Upper lobe of left lung (tissue), 6 donors: Measurements from ENCODE around the gene FASTKD2. TPM values are rescaled to one million over a fixed set of nuclear protein-coding genes. Genes with fewer than 3 reads are reported as not detected.
"Not testable (repeated sequence)": the region's sequence is repeated elsewhere in the genome, so short reads cannot be mapped to it uniquely, and the experiment has no call there.

Experiments used
- ATAC-seq, 2 donors: fragments of 200-7000 bp; cut with Tn5 transposase; one replicate each; pipeline ENCODE4 v1.9.1; 2022; ENCODE audit warnings: mild to moderate bottlenecking in 2 of 2, moderate library complexity in 2 of 2; ENCODE audit not compliant: low FRiP score in 2 of 2
- DNase-seq, 2 donors: peaks; one replicate each; pipeline ENCODE4 v3.0.0-alpha.2; 2019 to 2020
- H3K27ac ChIP-seq, 4 donors: fragments of 200-600 bp; sonication (generic); one replicate each; pipeline ENCODE4 v1.5.1; 2016 to 2019
- H3K27me3 ChIP-seq, 4 donors: fragments of 200-600 bp; sonication (generic); one replicate each; pipeline ENCODE4 v1.5.1; 2017 to 2019
- H3K36me3 ChIP-seq, 4 donors: fragments of 200-600 bp; sonication (generic); one replicate each; pipeline ENCODE4 v1.5.1; 2016 to 2019
- H3K4me1 ChIP-seq, 4 donors: fragments of 200-600 bp; sonication (generic); one replicate each; pipeline ENCODE4 v1.5.1; 2018 to 2019
- H3K4me3 ChIP-seq, 4 donors: fragments of 200-600 bp; sonication (generic); one replicate each; pipeline ENCODE4 v1.5.1; 2017 to 2019; ENCODE audit warnings: mild to moderate bottlenecking in 2 of 4, moderate library complexity in 1 of 4
- H3K9me3 ChIP-seq, 4 donors: fragments of 200-600 bp; sonication (generic); one replicate each; pipeline ENCODE4 v1.5.1; 2018 to 2019
- EP300 ChIP-seq, 4 donors: sonication (generic); formaldehyde crosslinking; IDR thresholded peaks; one replicate each; pipeline ENCODE4 v1.5.1; 2017; ENCODE audit warnings: antibody characterized with exemption in 4 of 4, control low read depth in 2 of 4
- POLR2A ChIP-seq, 4 donors: fragments of 450-650 bp; IDR thresholded peaks; one replicate each; pipeline ENCODE4 v1.5.1; 2016 to 2017; ENCODE audit warnings: antibody characterized with exemption in 4 of 4, mild to moderate bottlenecking in 2 of 4
- POLR2AphosphoS5 ChIP-seq, 2 donors: sonication (generic); formaldehyde crosslinking; IDR thresholded peaks; one replicate each; pipeline ENCODE4 v1.5.1; 2017; ENCODE audit warnings: antibody characterized with exemption in 2 of 2
- WGBS, 2 donors: methylation state at CpG; one replicate each; pipeline ENCODE4 v1.1.5; 2017 to 2018; 5-methylcytosine and 5-hydroxymethylcytosine counted together
- total RNA-seq, 6 donors: library from RNA; depleted of rRNA in 4 of 6; stranded (reverse); fragments of >200 nt in 4 of 6; gene quantifications; one replicate each; pipeline versions ENCODE4 v1.1.0 to v1.2.1, GENCODE V29; 2016 to 2021
- TF ChIP-seq, protein P1 (sequence below), 6 experiments: fragments of 450-650 bp in 4 of 6; fragments of 200-600 bp in 2 of 6; sonication (generic) in 2 of 6; IDR thresholded peaks; one replicate each; pipeline ENCODE4 v1.5.1; 2016 to 2019; ENCODE audit warnings: antibody characterized with exemption in 6 of 6
- donor health status: DM: no; HTN: no; CAD: no; lungs with moderate emphysema.
- donor health status: DM: no; HTN: yes; CAD: no; lungs with severe emphysema.

FASTKD2 gene
- total RNA-seq, 6 donors from 2014 or later = 10.7 to 32.8 (median 21.1) TPM

- H3K4me1 ChIP-seq = peaks cover 3 to 11% (median 8%) of the 10 kb centered on the region in 4 donors
- no peak overlapping the region for H3K4me3 ChIP-seq
- no peak for TF ChIP-seq EP300 (IDR thresholded peaks at IDR 0.05)
- TF ChIP-seq, protein P1, sequence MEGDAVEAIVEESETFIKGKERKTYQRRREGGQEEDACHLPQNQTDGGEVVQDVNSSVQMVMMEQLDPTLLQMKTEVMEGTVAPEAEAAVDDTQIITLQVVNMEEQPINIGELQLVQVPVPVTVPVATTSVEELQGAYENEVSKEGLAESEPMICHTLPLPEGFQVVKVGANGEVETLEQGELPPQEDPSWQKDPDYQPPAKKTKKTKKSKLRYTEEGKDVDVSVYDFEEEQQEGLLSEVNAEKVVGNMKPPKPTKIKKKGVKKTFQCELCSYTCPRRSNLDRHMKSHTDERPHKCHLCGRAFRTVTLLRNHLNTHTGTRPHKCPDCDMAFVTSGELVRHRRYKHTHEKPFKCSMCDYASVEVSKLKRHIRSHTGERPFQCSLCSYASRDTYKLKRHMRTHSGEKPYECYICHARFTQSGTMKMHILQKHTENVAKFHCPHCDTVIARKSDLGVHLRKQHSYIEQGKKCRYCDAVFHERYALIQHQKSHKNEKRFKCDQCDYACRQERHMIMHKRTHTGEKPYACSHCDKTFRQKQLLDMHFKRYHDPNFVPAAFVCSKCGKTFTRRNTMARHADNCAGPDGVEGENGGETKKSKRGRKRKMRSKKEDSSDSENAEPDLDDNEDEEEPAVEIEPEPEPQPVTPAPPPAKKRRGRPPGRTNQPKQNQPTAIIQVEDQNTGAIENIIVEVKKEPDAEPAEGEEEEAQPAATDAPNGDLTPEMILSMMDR (IDR thresholded peaks at IDR 0.05) = no peak
- TF ChIP-seq POLR2AphosphoS5 (IDR thresholded peaks at IDR 0.05) = no peak
- TF ChIP-seq POLR2A (IDR thresholded peaks at IDR 0.05) = no peak
- H3K9me3 ChIP-seq = no peaks in the 10 kb centered on the region
- no peaks in the 10 kb centered on the region for H3K27me3 ChIP-seq
- WGBS, 2 donors = 83 to 87% methylated on average over 9 of the region's 9 CpGs
- H3K27ac ChIP-seq = no peak overlapping the region
- DNase-seq (no peak), ATAC-seq (no peak)
- no peaks in the 10 kb centered on the region for H3K36me3 ChIP-seq
These were observed 36.2 kb downstream of the FASTKD2 start for GRCh38 chr2:206801418-206802189.

- no peak for ATAC-seq
- H3K36me3 ChIP-seq = no peaks in the 10 kb centered on the region
- no peaks in the 10 kb centered on the region for H3K27me3 ChIP-seq
- no peak overlapping the region for H3K4me3 ChIP-seq
- TF ChIP-seq EP300 (IDR thresholded peaks at IDR 0.05) (no peak), POLR2A (IDR thresholded peaks at IDR 0.05) (no peak), POLR2AphosphoS5 (IDR thresholded peaks at IDR 0.05) (no peak)
- TF ChIP-seq, protein P1 (IDR thresholded peaks at IDR 0.05) = no peak
- no peaks in the 10 kb centered on the region for H3K9me3 ChIP-seq
- WGBS, 2 donors = 89 to 93% methylated on average over 7 of the region's 7 CpGs
- H3K4me1 ChIP-seq = peaks cover 3 to 10% (median 6%) of the 10 kb centered on the region in 4 donors
- DNase-seq = no peak
- no peak overlapping the region for H3K27ac ChIP-seq
These were observed 37.5 kb downstream of the FASTKD2 start for GRCh38 chr2:206802654-206803514.

DNA sequence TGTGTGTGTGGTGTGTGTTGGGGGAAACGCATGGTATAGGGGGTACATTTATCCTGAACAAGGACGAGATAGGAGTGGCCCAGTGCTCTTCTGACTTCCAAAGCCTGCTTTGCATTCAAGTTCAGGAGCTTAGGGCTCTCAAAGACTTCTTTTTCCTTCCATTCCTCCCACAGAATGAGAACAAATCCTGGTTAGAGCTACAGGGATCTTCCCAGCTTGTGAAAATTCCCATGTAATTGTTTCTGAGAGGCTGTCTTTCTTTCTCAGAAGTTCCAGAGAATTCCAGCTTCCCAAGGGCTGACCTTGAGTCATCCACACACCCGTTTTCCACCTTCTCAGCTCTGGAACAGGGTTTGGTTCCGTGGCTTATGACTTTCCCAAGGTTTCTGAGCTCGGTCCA lies 38.9 kb downstream of the FASTKD2 start:
- DNase-seq (no peak), ATAC-seq (peak in 1 of 2 donors; percentile 59)
- H3K9me3 ChIP-seq = no peaks in the 10 kb centered on the region
- H3K36me3 ChIP-seq = no peaks in the 10 kb centered on the region
- 67 to 74% methylated on average over 5 of the region's 5 CpGs for WGBS, 2 donors
- H3K27me3 ChIP-seq = no peaks in the 10 kb centered on the region
- H3K4me1 ChIP-seq = peaks cover 3 to 7% (median 6%) of the 10 kb centered on the region in 4 donors
- H3K27ac ChIP-seq = no peak overlapping the region
- TF ChIP-seq, protein P1 (IDR thresholded peaks at IDR 0.05) = no peak
- TF ChIP-seq POLR2AphosphoS5 (IDR thresholded peaks at IDR 0.05) (no peak), POLR2A (IDR thresholded peaks at IDR 0.05) (no peak), EP300 (IDR thresholded peaks at IDR 0.05) (no peak)
- H3K4me3 ChIP-seq = no peak overlapping the region

DNA sequence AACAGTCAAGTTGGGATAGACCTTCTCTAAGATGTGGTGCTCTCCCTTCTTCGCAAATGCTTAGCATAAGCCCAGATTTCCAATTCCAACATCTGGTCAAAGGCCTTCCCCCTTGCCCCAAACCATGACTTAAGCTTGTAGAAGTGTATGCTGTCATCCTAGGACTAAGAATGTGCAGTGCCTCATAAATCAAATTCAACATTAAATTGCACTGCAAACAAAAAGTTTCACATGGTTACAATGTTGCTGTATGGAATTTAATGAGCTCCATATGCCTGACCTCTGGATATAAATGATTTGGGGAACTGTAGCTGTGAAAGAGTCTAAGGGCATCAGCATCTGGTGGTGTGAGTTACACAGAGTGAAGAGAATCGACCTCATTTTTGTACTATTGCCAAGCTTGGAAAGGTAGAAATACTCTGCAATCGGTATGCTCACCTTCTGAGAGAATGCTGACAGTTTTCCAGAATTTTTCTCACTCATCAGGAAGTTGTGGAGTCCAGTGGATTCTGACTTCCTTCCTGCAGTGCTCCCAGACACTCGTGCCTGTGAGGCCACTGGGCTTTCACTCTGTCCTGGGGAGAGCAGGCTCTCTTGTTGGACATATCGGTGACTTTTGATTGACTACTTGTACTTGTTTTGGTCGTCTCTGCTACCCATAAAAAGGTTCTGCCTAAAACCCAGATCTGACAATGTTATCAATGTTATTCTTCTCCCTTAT lies 40.6 kb downstream of the FASTKD2 start:
- 60 to 62% methylated on average over 6 of the region's 6 CpGs for WGBS, 2 donors
- Histone ChIP-seq H3K27me3 (no peaks in the 10 kb centered on the region), H3K9me3 (no peaks in the 10 kb centered on the region), H3K27ac (no peak overlapping the region), H3K4me3 (no peak overlapping the region), H3K36me3 (no peaks in the 10 kb centered on the region), H3K4me1 (peaks cover 0 to 2% (median 0%) of the 10 kb centered on the region in 4 donors)
- DNase-seq = no peak
- TF ChIP-seq POLR2A (IDR thresholded peaks at IDR 0.05) = no peak
- TF ChIP-seq, protein P1 (IDR thresholded peaks at IDR 0.05) = no peak
- no peak for TF ChIP-seq EP300 (IDR thresholded peaks at IDR 0.05)
- no peak for TF ChIP-seq POLR2AphosphoS5 (IDR thresholded peaks at IDR 0.05)
- no peak for ATAC-seq

GRCh38 chr2:206807624-206808023 lies 42.2 kb downstream of the FASTKD2 start:
- not testable (repeated sequence) for H3K36me3 ChIP-seq, H3K4me1 ChIP-seq, ATAC-seq, H3K4me3 ChIP-seq, H3K27ac ChIP-seq, DNase-seq, H3K9me3 ChIP-seq, H3K27me3 ChIP-seq
- 77 to 90% methylated on average over 2 to 3 of the region's 3 CpGs for WGBS, 2 donors

- DNase-seq, H3K4me3 ChIP-seq, H3K36me3 ChIP-seq, H3K9me3 ChIP-seq, H3K27ac ChIP-seq, H3K27me3 ChIP-seq, ATAC-seq, H3K4me1 ChIP-seq: not testable (repeated sequence)
- 98 to 99% methylated on average over 4 to 5 of the region's 5 CpGs for WGBS, 2 donors
These were observed 47.1 kb downstream of the FASTKD2 start for GRCh38 chr2:206812471-206812870.
